IPS-18c (cell line): ENCODE results near the gene ARL10.

Experiments
- H3K4me3 ChIP-seq: 2 replicates; pipeline ENCODE4 v1.7.0; 2013; ENCODE audit warnings: low read depth, mild to moderate bottlenecking, low read length, moderate library complexity; ENCODE audit not compliant: insufficient read depth
- H3K9me3 ChIP-seq: one replicate; pipeline ENCODE4 v1.6.1; 2013; ENCODE audit warnings: mild to moderate bottlenecking, low read length, moderate library complexity; ENCODE audit not compliant: control insufficient read depth, insufficient read depth

ARL10 gene

GRCh38 chr5:176356179-176356566 lies 9.1 kb upstream of the ARL10 start:
- H3K9me3 ChIP-seq = no peaks in the 10 kb centered on the region

GRCh38 chr5:176359658-176360057 lies 5.6 kb upstream of the ARL10 start:
- Histone ChIP-seq H3K4me3 (no peak overlapping the region), H3K9me3 (no peaks in the 10 kb centered on the region)

More at GRCh38 chr5:176356179-176356566, 9.1 kb upstream of the ARL10 start:
- H3K4me3 ChIP-seq = no peak overlapping the region

DNA sequence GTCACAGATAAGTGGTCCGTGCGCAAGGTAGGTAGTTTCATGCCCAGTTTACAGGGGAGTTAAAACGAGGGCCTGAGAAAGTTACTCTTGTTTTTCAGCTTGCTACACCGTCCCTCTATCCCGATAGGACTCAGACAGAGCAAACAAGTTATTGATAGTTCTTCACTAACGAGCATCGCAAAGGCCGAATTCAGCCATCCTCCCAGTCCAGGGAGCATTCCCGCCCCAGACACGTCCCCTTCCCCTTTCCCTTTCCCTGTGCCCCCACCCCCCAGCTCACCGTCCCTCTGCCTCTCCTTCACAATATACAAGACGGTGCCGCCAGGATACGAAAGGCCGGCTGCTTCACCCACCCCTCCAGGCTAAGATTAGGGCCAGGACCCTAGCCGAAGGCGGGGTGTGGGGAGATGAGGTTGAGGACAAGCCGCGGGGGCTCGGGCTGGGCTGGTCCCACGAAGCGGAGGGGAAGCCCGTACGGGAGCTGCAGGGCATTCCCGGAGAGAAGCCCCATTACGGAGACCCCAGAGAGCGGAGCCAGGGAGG lies 4.3 kb upstream of the ARL10 start:
- H3K9me3 ChIP-seq = no peaks in the 10 kb centered on the region
- H3K4me3 ChIP-seq = peak overlapping the region; percentile 98

DNA sequence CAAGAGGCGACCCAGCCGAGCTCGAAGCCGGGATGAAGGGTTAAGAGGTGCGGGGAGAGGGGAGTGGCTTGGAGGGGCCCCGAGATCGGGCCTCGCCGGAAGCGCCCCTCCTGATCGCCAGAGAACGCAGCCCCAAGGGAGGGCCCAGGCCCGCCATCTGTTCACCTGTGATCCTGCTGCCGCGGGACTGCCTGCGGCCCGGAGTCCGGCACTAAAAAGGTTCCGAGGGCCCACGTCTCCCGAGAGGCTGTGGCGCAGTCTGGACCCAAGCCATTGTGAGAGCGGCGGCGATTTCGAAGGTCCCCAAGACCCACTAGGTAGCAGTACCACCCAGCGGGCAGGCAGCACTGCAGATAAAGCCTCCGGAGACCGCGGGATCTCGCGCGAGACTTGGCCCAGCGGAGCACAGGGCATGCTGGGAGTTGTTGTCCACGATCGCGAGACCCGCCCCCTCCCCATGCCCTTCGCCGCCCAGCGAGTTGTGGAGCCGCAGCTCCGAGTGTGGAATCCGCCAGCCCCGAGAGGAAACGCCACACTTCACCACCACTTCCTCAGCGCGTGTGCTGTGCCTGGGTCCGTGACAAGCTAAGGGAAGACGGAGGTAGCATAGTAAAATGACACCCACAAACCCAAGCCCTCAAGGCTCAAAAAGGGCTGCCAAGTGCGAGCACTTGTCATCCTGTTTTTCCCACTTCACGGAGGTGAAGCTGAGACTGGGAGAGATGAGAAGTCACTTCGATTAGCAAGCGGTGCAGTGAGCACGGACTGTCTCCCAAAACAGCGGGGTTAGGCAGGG lies 3.7 kb upstream of the ARL10 start, which contains the start of gene KIAA1191:
KIAA1191 (minus strand) TSS at position 328 of the 796 bp plus-strand sequence. CDS start 2,256 bp downstream, outside the sequence.
- peak within 1 kb of the TSS; percentile 98 for H3K4me3 ChIP-seq
- H3K9me3 ChIP-seq = peaks cover 2% of the 10 kb centered on the region

- Histone ChIP-seq H3K9me3 (peaks cover 2% of the 10 kb centered on the region), H3K4me3 (peak overlapping the region; percentile 98)
These were observed 3.1 kb upstream of the ARL10 start for GRCh38 chr5:176362233-176362490.

DNA sequence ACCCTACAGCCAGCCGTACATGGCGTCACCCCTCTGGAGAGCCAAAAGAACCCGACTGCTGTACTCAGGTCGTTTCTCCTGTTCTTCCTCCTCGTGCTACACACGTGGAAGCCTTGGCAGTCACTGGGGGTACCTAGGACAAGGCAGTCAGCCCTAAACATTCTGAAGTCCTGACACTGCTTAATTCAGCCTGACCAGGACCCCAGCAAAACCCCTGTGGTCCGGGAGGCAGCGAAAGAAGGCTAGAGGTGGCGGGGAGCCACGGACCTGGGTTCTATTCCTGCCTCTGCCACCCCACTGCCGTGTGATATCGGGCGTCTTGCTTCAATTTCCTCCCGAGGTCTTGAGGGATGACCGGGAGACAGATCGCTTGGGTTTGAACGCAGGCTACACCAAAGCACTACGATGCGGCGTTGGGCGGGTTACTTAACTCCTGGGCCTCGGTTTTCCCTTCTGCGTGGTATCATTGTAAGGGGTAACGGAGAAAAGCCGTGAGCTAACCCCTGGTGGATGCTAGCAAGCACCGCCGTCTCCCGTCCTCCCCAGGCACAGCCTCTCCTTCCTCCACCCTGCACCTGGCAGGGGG lies 429 bp upstream of the ARL10 start:
- Histone ChIP-seq H3K9me3 (peaks cover 4% of the 10 kb centered on the region), H3K4me3 (peak overlapping the region; percentile 77)

GRCh38 chr5:176366232-176366894 lies 1.1 kb downstream of the ARL10 start:
- H3K4me3 ChIP-seq = peak overlapping the region; percentile 77
- H3K9me3 ChIP-seq = peaks cover 4% of the 10 kb centered on the region

GRCh38 chr5:176368726-176369125 lies 3.4 kb downstream of the ARL10 start:
- peaks cover 4% of the 10 kb centered on the region for H3K9me3 ChIP-seq
- no peak overlapping the region for H3K4me3 ChIP-seq

DNA sequence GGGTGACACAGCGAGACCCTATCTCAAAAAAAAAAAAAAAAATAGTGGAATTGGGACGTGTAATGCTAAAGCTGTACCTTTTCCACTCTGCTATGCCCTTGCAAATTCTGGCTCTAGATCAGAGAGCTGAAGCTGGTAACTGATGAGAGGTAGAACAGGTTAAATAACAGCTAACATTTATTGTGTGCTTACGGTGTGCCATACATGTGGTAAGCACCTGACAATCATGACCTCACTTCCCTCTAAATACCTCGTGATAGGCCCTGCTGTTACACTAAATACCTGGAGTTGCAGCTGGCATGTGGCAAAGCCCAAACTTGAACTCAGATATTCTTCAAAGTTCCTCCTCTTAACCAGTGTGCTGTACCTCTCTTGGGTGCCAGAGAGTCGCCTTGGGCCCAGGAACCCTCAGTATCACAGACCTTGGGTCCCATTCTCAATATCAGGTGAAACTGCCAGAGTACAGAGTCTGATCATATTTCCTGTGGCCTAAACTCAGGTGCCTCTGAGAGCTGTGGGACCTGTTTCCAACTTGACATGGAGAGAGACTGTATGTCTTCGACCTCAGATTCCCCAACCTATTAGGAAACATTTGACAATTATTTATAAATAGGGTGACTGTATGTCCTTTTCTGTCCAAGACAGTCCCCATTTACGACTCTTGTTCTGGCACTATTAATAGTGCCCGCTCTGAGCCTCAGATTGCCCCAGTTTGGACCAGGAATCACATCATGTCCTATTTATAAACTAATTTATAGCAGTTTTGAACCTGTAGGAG lies 4.8 kb downstream of the ARL10 start:
- Histone ChIP-seq H3K4me3 (no peak overlapping the region), H3K9me3 (peaks cover 4% of the 10 kb centered on the region)

- Histone ChIP-seq H3K4me3 (no peak overlapping the region), H3K9me3 (peaks cover 2% of the 10 kb centered on the region)
These were observed 6.6 kb downstream of the ARL10 start for GRCh38 chr5:176371621-176372539.

- H3K4me3 ChIP-seq = no peak overlapping the region
These were observed 8.0 kb downstream of the ARL10 start for GRCh38 chr5:176373100-176373818.

DNA sequence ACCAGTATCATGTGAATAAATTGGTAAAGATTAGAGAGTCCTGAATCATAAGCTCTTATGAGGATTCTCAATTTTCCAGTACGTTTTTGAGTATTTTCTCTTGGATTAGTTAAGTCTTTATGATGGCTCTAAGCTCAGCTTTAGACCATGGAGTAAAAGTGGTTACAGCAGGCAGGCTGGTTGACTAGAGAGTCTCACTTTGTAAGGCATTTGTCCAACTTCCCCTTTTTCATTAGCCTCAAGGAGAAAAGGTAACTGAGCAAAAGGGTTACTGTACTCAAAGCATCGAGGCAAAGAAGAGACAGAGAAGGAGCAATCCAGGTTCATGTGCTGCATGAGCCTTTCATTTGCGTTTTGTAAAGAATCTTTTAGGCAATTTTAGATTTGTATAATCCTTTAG lies 14.6 kb downstream of the ARL10 start:
- Histone ChIP-seq H3K9me3 (no peaks in the 10 kb centered on the region), H3K4me3 (no peak overlapping the region)

More at GRCh38 chr5:176373100-176373818, 8.0 kb downstream of the ARL10 start:
- no peaks in the 10 kb centered on the region for H3K9me3 ChIP-seq

DNA sequence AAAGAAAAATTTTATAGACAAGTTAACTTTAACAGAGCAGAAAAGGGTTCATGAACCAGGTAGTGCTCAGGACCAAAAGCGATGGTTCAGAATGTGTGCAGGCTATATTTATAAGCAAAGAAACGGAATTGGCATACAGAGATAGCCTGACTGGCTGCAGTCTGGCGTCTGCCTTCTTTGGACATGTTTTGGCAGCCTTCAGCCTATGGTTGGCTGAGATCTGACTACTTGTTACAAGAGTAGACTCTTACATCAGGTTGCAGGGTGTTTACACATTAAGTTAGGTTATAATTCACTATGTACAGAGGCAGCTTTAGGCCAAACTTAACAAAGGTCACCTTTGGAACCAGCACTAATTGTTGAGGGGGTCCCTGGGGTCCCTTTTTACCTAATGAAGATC lies 16.1 kb downstream of the ARL10 start:
- no peak overlapping the region for H3K4me3 ChIP-seq
- no peaks in the 10 kb centered on the region for H3K9me3 ChIP-seq

- Histone ChIP-seq H3K4me3 (no peak overlapping the region), H3K9me3 (no peaks in the 10 kb centered on the region)
These were observed 16.7 kb downstream of the ARL10 start for GRCh38 chr5:176381979-176382378.

GRCh38 chr5:176382721-176383120 lies 17.4 kb downstream of the ARL10 start:
- no peaks in the 10 kb centered on the region for H3K9me3 ChIP-seq
- no peak overlapping the region for H3K4me3 ChIP-seq
